ENCODE data around the gene TLE3.

TLE3 gene

GRCh38 chr15:70012895-70013294 is 84.8 kb downstream of the TLE3 start:
- no peak overlapping the region for H3K27ac ChIP-seq
- no peak overlapping the region for H3K9ac ChIP-seq (ENCODE audit: insufficient read length)
- no peak overlapping the region for H3K4me3 ChIP-seq
- no peaks in the 10 kb centered on the region for H3K9me3 ChIP-seq (ENCODE audit: low read depth, low read length)
- H3K36me3 ChIP-seq (ENCODE audit: insufficient read depth, low read length), result no peaks in the 10 kb centered on the region
- TF ChIP-seq POLR2AphosphoS5 (IDR thresholded peaks at IDR 0.05; ENCODE audit: borderline replicate concordance, low read depth, low read length) (no peak), EZH2 (IDR thresholded peaks at IDR 0.05) (no peak), FOXP2 (optimal IDR thresholded peaks at IDR 0.05; ENCODE audit: control extremely low read depth, extremely low read length, insufficient read depth) (no peak)
- DNase-seq (ENCODE audit: low read depth, low spot score), result no peak

DNA sequence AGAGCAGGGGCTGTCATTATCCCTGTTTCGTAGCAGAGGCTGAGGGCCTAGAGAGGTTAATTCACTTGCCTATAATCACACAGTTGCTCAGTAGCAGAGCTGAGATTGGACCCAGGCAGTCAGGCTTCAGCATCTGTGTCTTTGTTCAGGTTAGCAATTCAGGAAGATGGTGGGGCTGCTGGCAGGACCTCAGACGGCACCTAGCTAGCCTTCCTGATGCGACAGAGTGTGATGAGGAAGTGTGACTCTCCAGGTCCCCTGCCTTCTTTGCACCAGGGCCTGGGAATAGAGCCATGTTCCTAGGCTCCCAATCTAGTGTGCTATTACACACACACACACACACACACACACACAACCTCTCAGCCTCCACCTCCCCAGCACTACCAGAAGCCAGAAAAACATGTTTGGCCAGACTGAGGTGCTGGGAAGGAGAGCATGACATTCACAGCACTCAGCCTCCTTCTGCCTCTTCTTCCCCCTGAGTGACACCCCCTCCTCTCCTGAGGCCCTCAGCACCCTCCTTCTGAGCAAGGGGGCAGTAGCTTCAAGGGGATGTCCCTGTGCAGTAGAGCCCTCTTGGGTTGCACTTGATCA is 88.9 kb downstream of the TLE3 start:
- no peak overlapping the region for H3K4me3 ChIP-seq
- no peak overlapping the region for H3K9ac ChIP-seq (ENCODE audit: insufficient read length)
- no peak for TF ChIP-seq POLR2AphosphoS5 (IDR thresholded peaks at IDR 0.05; ENCODE audit: borderline replicate concordance, low read depth, low read length)
- TF ChIP-seq FOXP2 (optimal IDR thresholded peaks at IDR 0.05; ENCODE audit: control extremely low read depth, extremely low read length, insufficient read depth), result no peak
- no peak for TF ChIP-seq EZH2 (IDR thresholded peaks at IDR 0.05)
- H3K27ac ChIP-seq, result no peak overlapping the region
- no peaks in the 10 kb centered on the region for H3K9me3 ChIP-seq (ENCODE audit: low read depth, low read length)
- no peaks in the 10 kb centered on the region for H3K36me3 ChIP-seq (ENCODE audit: insufficient read depth, low read length)
- DNase-seq (ENCODE audit: low read depth, low spot score), result no peak

GRCh38 chr15:70006259-70007147 is 91.2 kb downstream of the TLE3 start:
- TF ChIP-seq POLR2AphosphoS5 (IDR thresholded peaks at IDR 0.05; ENCODE audit: borderline replicate concordance, low read depth, low read length) (no peak), FOXP2 (optimal IDR thresholded peaks at IDR 0.05; ENCODE audit: control extremely low read depth, extremely low read length, insufficient read depth) (no peak)
- Histone ChIP-seq H3K9me3 (ENCODE audit: low read depth, low read length) (no peaks in the 10 kb centered on the region), H3K27ac (no peak overlapping the region), H3K36me3 (ENCODE audit: insufficient read depth, low read length) (no peaks in the 10 kb centered on the region), H3K9ac (ENCODE audit: insufficient read length) (no peak overlapping the region), H3K4me3 (no peak overlapping the region)
- no peak for DNase-seq (ENCODE audit: low read depth, low spot score)

GRCh38 chr15:70004826-70005225 is 92.9 kb downstream of the TLE3 start:
- H3K4me3 ChIP-seq, result no peak overlapping the region
- TF ChIP-seq FOXP2 (optimal IDR thresholded peaks at IDR 0.05; ENCODE audit: control extremely low read depth, extremely low read length, insufficient read depth) (no peak), EZH2 (IDR thresholded peaks at IDR 0.05) (no peak), POLR2AphosphoS5 (IDR thresholded peaks at IDR 0.05; ENCODE audit: borderline replicate concordance, low read depth, low read length) (no peak)

GRCh38 chr15:70002897-70003296 is 94.8 kb downstream of the TLE3 start:
- H3K4me3 ChIP-seq, result no peak overlapping the region
- no peak for DNase-seq (ENCODE audit: low read depth, low spot score)
- no peaks in the 10 kb centered on the region for H3K36me3 ChIP-seq (ENCODE audit: insufficient read depth, low read length)
- H3K9me3 ChIP-seq (ENCODE audit: low read depth, low read length), result no peaks in the 10 kb centered on the region
- TF ChIP-seq EZH2 (IDR thresholded peaks at IDR 0.05) (no peak), FOXP2 (optimal IDR thresholded peaks at IDR 0.05; ENCODE audit: control extremely low read depth, extremely low read length, insufficient read depth) (no peak), POLR2AphosphoS5 (IDR thresholded peaks at IDR 0.05; ENCODE audit: borderline replicate concordance, low read depth, low read length) (no peak)
- H3K27ac ChIP-seq, result no peak overlapping the region
- H3K9ac ChIP-seq (ENCODE audit: insufficient read length), result no peak overlapping the region

More at GRCh38 chr15:70004826-70005225, 92.9 kb downstream of the TLE3 start:
- DNase-seq (ENCODE audit: low read depth, low spot score), result no peak
- Histone ChIP-seq H3K36me3 (ENCODE audit: insufficient read depth, low read length) (no peaks in the 10 kb centered on the region), H3K9ac (ENCODE audit: insufficient read length) (no peak overlapping the region), H3K27ac (no peak overlapping the region), H3K9me3 (ENCODE audit: low read depth, low read length) (no peaks in the 10 kb centered on the region)

- H3K9ac ChIP-seq (ENCODE audit: insufficient read length), result no peak overlapping the region
- TF ChIP-seq POLR2AphosphoS5 (IDR thresholded peaks at IDR 0.05; ENCODE audit: borderline replicate concordance, low read depth, low read length) (no peak), EZH2 (IDR thresholded peaks at IDR 0.05) (no peak), FOXP2 (optimal IDR thresholded peaks at IDR 0.05; ENCODE audit: control extremely low read depth, extremely low read length, insufficient read depth) (no peak)
- no peak for DNase-seq (ENCODE audit: low read depth, low spot score)
- H3K9me3 ChIP-seq (ENCODE audit: low read depth, low read length), result no peaks in the 10 kb centered on the region
- H3K36me3 ChIP-seq (ENCODE audit: insufficient read depth, low read length), result no peaks in the 10 kb centered on the region
- no peak overlapping the region for H3K27ac ChIP-seq
- H3K4me3 ChIP-seq, result no peak overlapping the region
Measured at GRCh38 chr15:70001859-70002258, 95.9 kb downstream of the TLE3 start.

- no peaks in the 10 kb centered on the region for H3K36me3 ChIP-seq (ENCODE audit: insufficient read depth, low read length)
- TF ChIP-seq EZH2 (IDR thresholded peaks at IDR 0.05), result no peak
- no peak for TF ChIP-seq POLR2AphosphoS5 (IDR thresholded peaks at IDR 0.05; ENCODE audit: borderline replicate concordance, low read depth, low read length)
- TF ChIP-seq FOXP2 (optimal IDR thresholded peaks at IDR 0.05; ENCODE audit: control extremely low read depth, extremely low read length, insufficient read depth), result no peak
- no peak overlapping the region for H3K9ac ChIP-seq (ENCODE audit: insufficient read length)
- DNase-seq (ENCODE audit: low read depth, low spot score), result no peak
- no peak overlapping the region for H3K27ac ChIP-seq
- H3K9me3 ChIP-seq (ENCODE audit: low read depth, low read length), result no peaks in the 10 kb centered on the region
- no peak overlapping the region for H3K4me3 ChIP-seq
Measured at GRCh38 chr15:69999392-70000085, 98.2 kb downstream of the TLE3 start.

Measured in SK-N-MC (cell line).